GM19468 (cell line): ENCODE data around the gene IRF3.
A peak's percentile ranks its signal among the peaks of the same experiment; 100 is the strongest.
"Not testable (repeated sequence)": the region's sequence is repeated elsewhere in the genome, so short reads cannot be mapped to it uniquely, and the experiment has no call there.

Experiments
- ATAC-seq: cut with Tn5 transposase; IDR thresholded peaks from one replicate; pipeline ENCODE4 v1.9.1; 2021; ENCODE audit warnings: mild to moderate bottlenecking, moderate library complexity, moderate number of reproducible peaks; ENCODE audit not compliant: unreplicated experiment; ENCODE audit errors: extremely low read depth

IRF3 gene

DNA sequence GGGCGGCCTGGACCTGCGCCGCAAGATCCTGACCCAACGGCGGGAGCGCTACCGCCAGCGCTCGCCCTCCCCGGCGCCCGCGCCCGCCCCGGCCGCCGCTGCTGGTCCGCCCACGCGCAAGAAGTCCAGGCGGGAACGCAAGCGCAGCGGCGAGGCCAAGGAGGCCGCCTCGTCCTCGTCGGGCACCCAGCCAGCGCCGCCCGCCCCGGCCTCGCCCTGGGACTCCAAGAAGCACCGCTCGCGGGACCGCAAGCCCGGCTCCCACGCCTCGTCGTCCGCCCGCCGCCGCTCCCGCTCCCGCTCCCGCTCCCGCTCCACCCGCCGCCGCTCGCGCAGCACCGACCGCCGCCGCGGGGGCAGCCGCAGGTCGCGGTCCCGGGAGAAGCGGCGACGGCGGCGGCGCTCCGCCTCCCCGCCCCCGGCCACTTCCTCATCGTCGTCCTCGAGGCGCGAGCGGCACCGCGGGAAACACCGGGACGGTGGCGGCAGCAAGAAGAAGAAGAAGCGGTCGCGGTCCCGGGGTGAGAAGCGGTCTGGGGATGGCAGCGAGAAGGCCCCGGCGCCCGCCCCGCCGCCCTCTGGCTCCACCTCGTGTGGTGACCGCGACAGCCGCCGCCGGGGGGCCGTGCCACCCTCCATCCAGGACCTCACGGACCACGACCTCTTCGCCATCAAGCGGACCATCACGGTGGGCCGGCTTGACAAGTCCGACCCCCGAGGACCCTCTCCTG, 13.7 kb downstream of the IRF3 start:
- no peak for ATAC-seq

- ATAC-seq: no peak
These were observed 14.4 kb downstream of the IRF3 start for GRCh38 chr19:49651029-49651819.

- ATAC-seq: no peak
These were observed 19.1 kb downstream of the IRF3 start for GRCh38 chr19:49646586-49646985.

DNA sequence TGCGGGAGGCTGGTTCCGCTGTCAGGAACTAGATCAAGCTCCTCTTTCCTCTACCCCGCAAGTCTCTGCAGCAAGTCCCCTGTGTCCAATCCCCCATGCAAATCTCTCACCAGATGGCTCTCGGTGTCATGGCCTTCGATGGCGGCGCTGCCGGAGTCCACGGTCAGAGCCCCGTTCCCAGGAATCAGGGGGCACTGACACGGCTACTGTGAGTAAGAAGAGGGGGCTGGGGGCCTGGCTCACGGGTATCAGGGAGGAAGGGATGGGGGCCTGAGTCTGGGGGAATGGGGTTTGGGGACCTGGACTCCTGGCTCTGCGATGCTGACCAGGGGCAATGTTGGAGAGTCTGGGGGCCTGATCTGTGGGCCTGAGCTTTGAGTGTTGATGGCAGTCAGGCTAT, 19.7 kb downstream of the IRF3 start:
- no peak for ATAC-seq

GRCh38 chr19:49645592-49645991, 20.1 kb downstream of the IRF3 start:
- ATAC-seq: no peak

- no peak for ATAC-seq
These were observed 22.2 kb downstream of the IRF3 start for GRCh38 chr19:49643466-49643865.

DNA sequence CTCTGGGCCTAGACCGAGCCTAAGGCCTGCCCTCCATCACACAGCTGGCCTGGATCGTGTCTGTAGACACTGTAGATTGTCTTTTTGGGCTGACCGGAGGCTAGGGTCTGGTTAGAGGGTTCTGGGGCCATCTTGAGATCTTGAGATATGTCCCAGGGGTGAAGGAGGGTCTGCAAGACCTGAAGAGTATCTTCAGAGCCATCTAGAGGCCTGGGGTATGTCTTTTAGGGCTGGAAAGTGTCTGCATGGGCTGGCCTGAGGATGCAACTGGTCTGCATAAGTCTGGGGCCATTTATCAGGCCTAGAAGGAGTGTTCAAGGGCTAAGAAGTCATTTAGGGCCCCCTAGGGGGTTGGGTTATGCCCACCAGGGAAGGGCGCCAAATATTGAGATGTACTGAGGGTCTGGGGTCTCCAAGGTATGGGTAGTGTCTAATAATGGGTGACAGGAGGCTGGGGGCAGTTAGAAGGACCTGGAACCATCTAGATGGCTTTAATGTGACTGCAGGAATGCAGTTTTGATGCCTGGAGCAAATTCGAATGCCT, 23.1 kb downstream of the IRF3 start:
- ATAC-seq: no peak

GRCh38 chr19:49641688-49642491, 23.8 kb downstream of the IRF3 start, which contains the start of gene SCAF1:
SCAF1 (plus strand) TSS chr19:49642209; CDS start chr19:49645027, 2,818 bp downstream.
- ATAC-seq: peak; percentile 47

DNA sequence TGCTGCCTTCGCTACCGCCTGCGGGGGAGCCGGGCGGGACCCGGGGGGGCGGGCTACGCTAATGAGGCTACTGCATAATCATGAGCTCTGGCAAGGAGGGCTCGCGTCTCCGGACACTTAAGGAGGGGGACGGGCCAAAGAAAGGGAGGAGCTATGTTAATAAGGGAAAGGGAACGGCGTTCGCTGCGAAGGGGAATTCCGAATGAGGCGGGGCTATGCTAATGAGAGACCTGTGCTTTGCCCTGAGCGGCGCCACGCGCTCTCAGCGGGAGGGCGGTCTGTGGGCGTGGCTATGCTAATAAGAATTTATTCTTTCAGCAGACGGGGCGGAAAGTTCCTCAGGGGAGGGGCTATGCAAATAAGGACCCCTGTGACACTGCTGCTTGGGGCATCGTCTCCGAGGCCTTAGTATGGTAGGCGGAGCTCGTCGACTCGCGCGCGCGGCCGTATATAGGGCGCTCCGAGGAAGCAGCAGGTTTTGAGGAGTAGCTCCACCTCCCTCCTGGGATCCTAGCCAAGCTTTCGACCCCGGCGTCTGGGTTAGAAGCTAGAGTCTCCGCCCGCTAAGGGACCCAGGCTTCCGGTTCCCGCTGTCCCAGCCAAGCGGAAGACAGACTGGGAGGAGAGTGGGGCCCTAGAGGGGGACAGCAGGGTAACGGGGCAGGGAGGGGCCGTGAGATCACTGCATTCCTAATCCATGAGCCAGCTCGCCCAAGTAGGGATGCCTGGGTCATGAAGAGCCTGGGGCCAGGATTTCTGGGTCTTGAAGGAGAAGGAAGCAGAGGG, 25.4 kb downstream of the IRF3 start, which contains the start of gene RRAS:
Gene RRAS, minus strand, starts transcription at position 31 of the 786 bp plus-strand sequence. CDS start 45 bp downstream, outside the sequence.
- peak; percentile 73 for ATAC-seq

DNA sequence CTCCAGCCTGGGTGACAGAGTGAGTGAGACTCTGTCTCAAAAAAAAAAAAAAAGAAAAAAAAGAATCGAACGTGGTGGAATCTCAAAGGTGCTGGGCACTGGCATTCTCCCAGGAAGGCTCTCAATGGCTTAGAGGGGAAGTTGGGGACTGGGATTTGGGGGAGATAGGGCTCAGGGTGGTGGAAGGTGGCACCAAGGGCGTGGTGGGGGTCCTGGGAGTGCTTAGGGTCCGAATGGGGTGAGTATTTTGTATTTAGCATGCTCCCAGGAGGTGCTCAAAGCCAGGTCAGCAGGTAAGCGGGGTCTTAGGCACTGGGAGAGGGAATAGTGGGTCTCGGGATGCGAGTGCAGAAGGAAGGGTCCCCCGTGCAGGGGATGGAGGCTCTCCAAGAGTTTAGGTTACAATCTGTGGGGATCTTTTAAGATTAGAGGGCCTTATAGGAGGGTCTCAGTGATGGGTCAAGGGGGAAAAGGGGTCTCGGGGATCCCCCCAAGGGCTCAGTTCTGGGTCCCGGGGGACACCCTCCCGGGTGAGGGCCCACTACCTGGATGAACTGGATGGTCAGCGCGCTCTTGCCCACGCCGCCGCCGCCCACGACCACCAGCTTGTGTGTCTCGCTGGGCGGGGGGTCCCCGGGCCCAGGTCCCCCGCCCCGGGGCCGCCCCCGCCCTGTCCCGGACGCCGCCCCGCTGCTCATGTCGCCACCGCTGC, 26.1 kb downstream of the IRF3 start:
- no peak for ATAC-seq

DNA sequence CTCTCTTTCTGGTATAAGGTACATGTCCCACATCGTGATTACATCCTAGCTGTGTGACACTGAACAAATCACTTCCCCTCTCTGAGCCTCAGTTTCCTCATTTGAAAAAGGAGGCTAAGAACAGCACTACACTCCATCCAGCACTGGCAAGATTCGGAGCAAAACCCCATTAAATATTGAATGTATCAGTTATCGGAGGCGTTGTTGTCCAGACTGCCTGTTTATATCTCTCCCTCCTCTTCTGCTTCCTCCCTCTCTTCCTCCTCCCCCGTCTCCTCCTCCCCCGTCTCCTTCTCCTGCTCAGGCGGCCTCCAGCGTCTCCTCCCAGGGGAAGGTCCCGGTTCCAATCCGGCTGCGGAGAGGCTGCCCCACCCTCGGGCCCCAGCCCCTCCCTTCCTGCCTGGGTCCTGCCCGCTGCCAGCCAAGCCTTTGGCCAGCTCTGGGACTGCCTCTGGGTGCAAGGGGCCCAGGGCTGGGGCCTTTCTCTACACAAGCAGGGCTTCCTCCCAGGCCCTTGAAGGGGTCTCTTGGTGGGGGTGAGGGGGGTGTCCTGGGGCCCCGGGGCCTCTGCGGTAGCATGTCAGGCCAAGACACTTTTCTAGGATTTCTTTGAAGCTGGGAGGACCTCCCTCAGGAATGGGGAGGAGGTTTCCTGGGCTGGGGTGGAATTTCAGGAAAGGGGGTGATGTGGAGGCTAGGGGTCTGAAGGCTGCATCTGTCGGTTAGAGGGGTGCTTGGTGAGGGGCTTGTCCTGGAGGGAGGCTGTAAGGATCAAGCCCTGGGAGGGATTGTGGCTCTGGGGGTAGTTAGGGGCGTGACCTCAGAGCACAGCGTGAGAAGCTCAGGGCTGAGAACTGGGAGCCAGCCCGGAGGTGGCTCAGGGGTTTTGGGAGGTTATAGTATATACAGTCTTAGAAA, 27.6 kb downstream of the IRF3 start:
- ATAC-seq: no peak

DNA sequence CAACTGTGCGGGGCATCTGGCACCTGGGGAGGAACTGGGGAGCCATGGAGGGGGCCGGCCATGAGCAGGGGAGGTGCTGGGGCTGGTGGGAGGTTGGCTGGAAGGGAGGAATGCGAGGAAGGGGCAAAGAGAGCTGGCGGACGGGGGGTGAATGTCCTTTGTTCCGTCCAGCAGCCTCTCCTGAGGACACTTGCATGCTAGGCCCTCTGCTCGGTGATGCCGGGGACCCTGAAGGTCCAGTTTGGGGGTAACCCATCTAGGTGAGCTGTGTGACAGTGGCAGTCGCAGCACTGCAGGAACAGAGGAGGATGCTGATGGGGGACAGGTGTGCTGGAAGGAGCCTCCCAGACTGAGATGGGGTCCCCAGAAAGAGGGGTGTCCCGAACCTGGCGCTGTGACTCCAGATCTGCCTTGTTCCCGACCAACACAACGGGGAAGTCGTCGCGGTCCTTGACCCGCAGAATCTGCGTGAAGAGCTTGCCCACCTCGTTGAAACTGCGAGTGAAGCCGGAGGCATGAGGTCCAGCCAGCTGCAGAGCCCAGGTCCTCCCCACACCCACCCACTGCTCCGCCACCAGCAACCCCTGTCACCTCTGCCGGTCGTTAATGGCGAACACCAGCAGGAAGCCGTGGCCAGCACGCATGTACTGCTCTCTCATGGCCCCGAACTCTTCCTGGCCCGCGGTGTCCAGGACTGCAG, 29.3 kb downstream of the IRF3 start:
- ATAC-seq: no peak

GRCh38 chr19:49635530-49636232, 30.0 kb downstream of the IRF3 start:
- no peak for ATAC-seq

GRCh38 chr19:49633273-49633672, 32.4 kb downstream of the IRF3 start:
- not testable (repeated sequence) for ATAC-seq

DNA sequence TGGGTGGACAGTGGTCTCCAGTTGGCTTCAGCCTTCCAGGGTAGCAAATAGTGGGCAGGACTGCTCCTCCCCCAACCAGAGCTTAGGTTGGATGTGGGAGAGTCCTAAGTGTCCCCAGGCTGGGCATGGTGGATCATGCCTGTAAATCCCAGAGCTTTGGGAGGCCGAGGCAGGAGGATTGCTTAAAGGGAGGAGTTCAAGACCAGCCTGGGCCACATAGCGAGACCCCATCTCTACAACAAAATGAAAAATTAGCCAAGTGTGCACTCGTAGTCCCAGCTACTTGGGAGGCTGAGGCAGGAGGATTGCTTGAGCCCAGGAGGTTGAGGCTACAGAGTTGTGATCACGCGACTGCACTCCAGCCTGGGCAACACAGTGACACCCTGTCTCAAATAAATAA, 33.1 kb downstream of the IRF3 start:
- no peak for ATAC-seq

DNA sequence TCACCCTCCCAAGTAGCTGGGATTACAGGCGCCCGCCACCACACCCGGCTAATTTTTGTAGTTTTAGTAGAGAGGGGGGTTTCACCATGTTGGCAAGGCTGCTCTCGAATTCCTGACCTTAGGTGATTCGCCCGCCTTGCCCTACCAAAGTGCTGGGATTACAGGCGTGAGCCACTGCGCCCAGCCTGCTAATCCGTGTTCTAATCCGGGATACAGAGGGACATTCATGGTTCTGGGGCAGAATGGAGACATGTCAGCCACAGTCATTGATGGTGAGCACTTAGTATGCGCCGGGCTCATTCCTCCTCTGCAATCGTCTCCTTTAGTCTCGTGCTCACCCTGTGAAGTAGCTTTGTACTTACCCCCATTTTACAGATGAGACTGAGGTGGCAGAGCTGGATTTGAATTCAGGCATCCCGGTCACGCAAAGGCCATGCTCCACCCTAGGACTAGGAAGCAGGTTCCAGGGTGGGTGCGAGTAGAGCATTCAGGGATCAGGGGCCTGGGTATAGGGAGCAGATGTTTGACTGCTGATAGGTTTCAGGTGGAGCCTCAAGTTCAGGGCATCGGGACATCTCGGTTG, 34.0 kb downstream of the IRF3 start:
- no peak for ATAC-seq
